H1 (cell line): ENCODE results near the gene SNTG2. TPM values are rescaled to one million over a fixed set of nuclear protein-coding genes. Genes with fewer than 3 reads are reported as not detected.

ENCODE experiments used
- CTCF ChIA-PET: fragments of 300-600 bp; sonication (Branson Sonifier 250); formaldehyde crosslinking; loops from one replicate; lab custom pipeline; 2021; ENCODE audit not compliant: partially characterized antibody; lab: Charles Lee
- POLR2A ChIA-PET: fragments of 300-600 bp; sonication (Branson Sonifier 250); formaldehyde crosslinking; loops from one replicate; lab custom pipeline; 2021; ENCODE audit warnings: inconsistent platforms; ENCODE audit not compliant: partially characterized antibody; lab: Charles Lee
- DNase-seq, 2 experiments: peaks; one replicate each; pipeline versions ENCODE4 v3.0.0 to v3.0.0-alpha.2; 2010 to 2022; ENCODE audit warnings: low spot score in 2 of 2, low read depth in 1 of 2, mixed read lengths in 1 of 2
- FAIRE-seq: peaks from 2 replicates; lab custom pipeline; 2011; peaks lifted over from hg19 to GRCh38; lab: Jason Lieb, UNC
- H2AFZ ChIP-seq: 2 replicates; pipeline ENCODE4 v1.8.1; 2012; ENCODE audit warnings: low read length, inconsistent platforms
- H2AK5ac ChIP-seq: 2 replicates; pipeline ENCODE4 v1.6.1; 2013; ENCODE audit warnings: low read depth, low read length
- H2BK120ac ChIP-seq: replicated peaks from 2 replicates; pipeline ENCODE3; 2013; ENCODE audit warnings: low read depth, low read length, inconsistent platforms
- H2BK12ac ChIP-seq: 2 replicates; pipeline ENCODE4 v1.6.1; 2013; ENCODE audit warnings: low read depth, low read length
- H2BK15ac ChIP-seq: 2 replicates; pipeline ENCODE4 v1.6.1; 2013; ENCODE audit warnings: low read length
- H2BK20ac ChIP-seq: 2 replicates; pipeline ENCODE4 v1.6.1; 2013; ENCODE audit warnings: low read length
- H2BK5ac ChIP-seq: 2 replicates; pipeline ENCODE4 v1.6.1; 2013; ENCODE audit warnings: low read depth, low read length
- H3K14ac ChIP-seq: 2 replicates; pipeline ENCODE4 v1.6.1; 2013; ENCODE audit warnings: inconsistent platforms; ENCODE audit not compliant: insufficient read length
- H3K18ac ChIP-seq: 2 replicates; pipeline ENCODE4 v1.6.1; 2013; ENCODE audit warnings: low read length; ENCODE audit errors: extremely low read depth
- H3K23ac ChIP-seq: 2 replicates; pipeline ENCODE4 v1.6.1; 2013; ENCODE audit warnings: inconsistent platforms; ENCODE audit not compliant: insufficient read length
- H3K23me2 ChIP-seq: 2 replicates; pipeline ENCODE4 v1.6.1; 2013; ENCODE audit warnings: low read depth, low read length
- H3K27ac ChIP-seq: 2 replicates; pipeline ENCODE4 v1.6.1; 2011; ENCODE audit warnings: low read depth, low read length, inconsistent platforms
- H3K27me3 ChIP-seq, 4 experiments: replicated peaks in 1 of 4; 1 replicate in 1 of 4; 2 replicates in 3 of 4; pipeline versions ENCODE4 v1.6.1 to v1.8.1; 2011 to 2013; ENCODE audit warnings: low read length in 3 of 4, mild to moderate bottlenecking in 3 of 4, inconsistent platforms in 2 of 4, mixed read lengths in 2 of 4, moderate library complexity in 1 of 4; ENCODE audit not compliant: control insufficient read depth in 3 of 4, insufficient read depth in 3 of 4; ENCODE audit errors: extremely low read depth in 1 of 4
- H3K36me3 ChIP-seq, 4 experiments: 2 replicates each; pipeline versions ENCODE4 v1.6.1 to v1.8.1; 2011 to 2013; ENCODE audit warnings: mild to moderate bottlenecking in 4 of 4, low read length in 3 of 4, moderate library complexity in 2 of 4, control low read depth in 1 of 4, inconsistent platforms in 1 of 4; ENCODE audit not compliant: insufficient read depth in 4 of 4, control insufficient read depth in 2 of 4
- H3K4ac ChIP-seq: replicated peaks from 2 replicates; pipeline ENCODE3; 2013; ENCODE audit warnings: low read length, low read depth, mixed read lengths, inconsistent platforms; ENCODE audit not compliant: insufficient read length
- H3K4me1 ChIP-seq, 4 experiments: replicated peaks in 1 of 4; 1 replicate in 1 of 4; 2 replicates in 3 of 4; pipeline versions ENCODE4 v1.6.1 to v1.8.1; 2011 to 2013; ENCODE audit warnings: low read length in 3 of 4, inconsistent platforms in 2 of 4, mixed read lengths in 1 of 4; ENCODE audit not compliant: insufficient read depth in 4 of 4, control insufficient read depth in 3 of 4
- H3K4me2 ChIP-seq, 2 experiments: 2 replicates each; pipeline versions ENCODE4 v1.6.1 to v1.8.1; 2011 to 2013; ENCODE audit warnings: low read depth in 2 of 2, low read length in 2 of 2, control low read depth in 1 of 2, inconsistent platforms in 1 of 2, mild to moderate bottlenecking in 1 of 2; ENCODE audit not compliant: insufficient read depth in 1 of 2
- H3K4me3 ChIP-seq, 4 experiments: fragments of 200-600, 300-600 bp in 1 of 4; sonication (generic), shearing (Covaris generic), sonication (Bioruptor Twin) in 1 of 4; 2 replicates each; pipeline versions ENCODE4 v1.5.1 to v1.8.1; 2011 to 2016; ENCODE audit warnings: low read length in 4 of 4, low read depth in 3 of 4, control low read depth in 2 of 4, inconsistent platforms in 2 of 4, mild to moderate bottlenecking in 2 of 4, mixed read lengths in 1 of 4, moderate library complexity in 1 of 4; ENCODE audit not compliant: insufficient read depth in 2 of 4; ENCODE audit errors: extremely low read depth in 1 of 4
- H3K56ac ChIP-seq: replicated peaks from 2 replicates; pipeline ENCODE3; 2013; ENCODE audit warnings: low read depth, mild to moderate bottlenecking, mixed read lengths, low read length, inconsistent platforms; ENCODE audit not compliant: insufficient read length
- H3K79me1 ChIP-seq: 2 replicates; pipeline ENCODE4 v1.6.1; 2013; ENCODE audit warnings: low read depth, low read length, control low read depth
- H3K79me2 ChIP-seq, 2 experiments: 2 replicates each; pipeline versions ENCODE4 v1.6.1 to v1.8.1; 2012 to 2013; ENCODE audit warnings: low read length in 2 of 2, mild to moderate bottlenecking in 2 of 2, inconsistent platforms in 1 of 2; ENCODE audit not compliant: insufficient read depth in 2 of 2, control insufficient read depth in 1 of 2
- H3K9ac ChIP-seq, 4 experiments: replicated peaks in 1 of 4; 1 replicate in 1 of 4; 2 replicates in 3 of 4; pipeline versions ENCODE4 v1.6.1 to v1.8.1; 2011 to 2013; ENCODE audit warnings: low read depth in 3 of 4, low read length in 3 of 4, control low read depth in 2 of 4, mild to moderate bottlenecking in 2 of 4, moderate library complexity in 2 of 4, inconsistent platforms in 1 of 4; ENCODE audit errors: extremely low read depth in 1 of 4
- H3K9me3 ChIP-seq, 2 experiments: 2 replicates each; pipeline versions ENCODE4 v1.6.1 to v1.8.1; 2012 to 2013; ENCODE audit warnings: mild to moderate bottlenecking in 2 of 2, moderate library complexity in 2 of 2, control low read depth in 1 of 2, inconsistent platforms in 1 of 2, low read depth in 1 of 2, low read length in 1 of 2, mixed read lengths in 1 of 2; ENCODE audit not compliant: insufficient read depth in 2 of 2
- H4K20me1 ChIP-seq, 2 experiments: replicated peaks in 1 of 2; 2 replicates each; pipeline versions ENCODE3 to v1.8.1; 2011 to 2013; ENCODE audit warnings: inconsistent platforms in 2 of 2, low read length in 2 of 2, mild to moderate bottlenecking in 1 of 2; ENCODE audit not compliant: insufficient read depth in 2 of 2, control insufficient read depth in 1 of 2
- H4K5ac ChIP-seq: 2 replicates; pipeline ENCODE4 v1.6.1; 2013; ENCODE audit warnings: low read length, low read depth, mixed read lengths, inconsistent platforms; ENCODE audit not compliant: insufficient read length
- H4K8ac ChIP-seq: 2 replicates; pipeline ENCODE4 v1.8.0; 2013; ENCODE audit warnings: mild to moderate bottlenecking, moderate library complexity, low read length, inconsistent platforms; ENCODE audit not compliant: insufficient read depth; ENCODE audit errors: extremely low read depth
- H4K91ac ChIP-seq: replicated peaks from 2 replicates; pipeline ENCODE3; 2013; ENCODE audit warnings: low read length, mixed read lengths, inconsistent platforms; ENCODE audit not compliant: insufficient read length
- ATF3 ChIP-seq: IDR thresholded peaks from 2 replicates; pipeline ENCODE4 v1.6.1; 2011; ENCODE audit warnings: low read depth, mild to moderate bottlenecking, low read length; ENCODE audit not compliant: insufficient read depth
- EZH2 ChIP-seq: fragments of 200-600 bp; sonication (generic); IDR thresholded peaks from 2 replicates; pipeline ENCODE4 v1.7.1; 2012; ENCODE audit warnings: low read depth, mild to moderate bottlenecking, moderate library complexity, low read length, inconsistent platforms; ENCODE audit not compliant: severe bottlenecking
- JUN ChIP-seq: IDR thresholded peaks from 2 replicates; pipeline ENCODE4 v1.6.1; 2011; ENCODE audit warnings: low read depth, mild to moderate bottlenecking, improper control_type of control experiment, low read length
- KDM4A ChIP-seq: IDR thresholded peaks from one replicate; pipeline ENCODE4 v1.7.1; 2012; ENCODE audit warnings: low read depth, mild to moderate bottlenecking, moderate library complexity, low read length, inconsistent platforms; ENCODE audit not compliant: severe bottlenecking
- RAD21 ChIP-seq, 2 experiments: IDR thresholded peaks in 1 of 2; conservative IDR thresholded peaks in 1 of 2; 2 replicates each; pipeline ENCODE4 v1.6.1; 2011; ENCODE audit warnings: low read depth in 2 of 2, low read length in 2 of 2, improper control_type of control experiment in 1 of 2, inconsistent platforms in 1 of 2, mild to moderate bottlenecking in 1 of 2, moderate library complexity in 1 of 2
- SAP30 ChIP-seq: fragments of 300-600 bp; sonication (generic); IDR thresholded peaks from 2 replicates; pipeline ENCODE4 v1.7.1; 2012; ENCODE audit warnings: low read length, moderate library complexity, mild to moderate bottlenecking, inconsistent platforms; ENCODE audit not compliant: insufficient read depth, insufficient replicate concordance
- TAF7 ChIP-seq: optimal IDR thresholded peaks from 2 replicates; pipeline ENCODE3; 2011; ENCODE audit warnings: low read depth, mild to moderate bottlenecking, inconsistent platforms, low read length, moderate library complexity, borderline replicate concordance
- WGBS, 2 experiments: shearing (Covaris generic) in 1 of 2; methylation state at CpG; one replicate each; pipeline versions ENCODE4 v1.1.6 to v1.1.7; 2013 to 2015; ENCODE audit warnings: low lambda C conversion rate in 2 of 2, mixed read lengths in 2 of 2, inconsistent platforms in 1 of 2, low coverage in 1 of 2, missing lambda C conversion rate in 1 of 2; ENCODE audit not compliant: insufficient replicate concordance in 2 of 2, insufficient coverage in 1 of 2, insufficient read length in 1 of 2; ENCODE audit errors: extremely low coverage in 1 of 2, missing lambda C conversion rate in 1 of 2; 5-methylcytosine and 5-hydroxymethylcytosine counted together
- polyA plus RNA-seq, 7 experiments: library from polyadenylated mRNA; depleted of rRNA in 3 of 7; stranded (reverse) in 5 of 7; unstranded in 2 of 7; fragments of >200 nt in 5 of 7; fragments of 200-250 nt in 2 of 7; gene quantifications; 1 replicate in 5 of 7; 2 replicates in 1 of 7; 4 replicates in 1 of 7; pipeline versions ENCODE4 v1.2.1 to v1.2.3, GENCODE V29; 2011 to 2013; ENCODE audit warnings: missing spikeins in 2 of 7, mixed read lengths in 2 of 7
- total RNA-seq: library from RNA; stranded (reverse); fragmentation: NEBNext Ultra II Directional; extraction: Animal tissue kit (Norgen Biotek cat#: 25700); gene quantifications from 2 replicates; pipeline ENCODE4 v1.2.1, GENCODE V29; 2021
- TF ChIP-seq, protein P1 (sequence below): IDR thresholded peaks from 2 replicates; pipeline ENCODE4 v1.6.1; 2012; ENCODE audit warnings: low read length, inconsistent platforms

The SNTG2 gene
- total and polyA plus RNA-seq, 2 of the 8 experiments (the other 6 are each of a cell fraction or from before 2014, with no cell fraction given) = 6.6 to 18.1 TPM

DNA sequence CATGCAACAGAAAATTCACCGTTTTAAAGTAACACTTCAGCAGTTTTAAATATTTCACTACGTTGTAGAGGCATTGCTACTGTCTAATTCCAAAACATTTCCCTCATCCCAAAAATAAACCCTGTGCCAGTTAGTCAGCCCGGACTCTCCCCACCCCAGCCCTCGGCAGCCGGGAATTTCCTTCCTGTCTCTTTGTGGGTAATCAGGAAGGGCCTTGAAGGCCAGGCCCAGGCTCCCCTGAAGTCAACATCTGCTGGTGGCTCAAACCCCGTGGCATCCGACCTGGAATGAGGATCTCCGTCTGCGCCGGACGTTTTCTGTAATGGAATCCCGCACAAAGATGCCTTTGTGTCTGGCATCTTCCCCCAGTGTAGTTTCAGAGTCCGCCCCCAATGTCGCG is 219.6 kb downstream of the SNTG2 start:
- H3K9ac ChIP-seq = no peak overlapping the region
- H2BK12ac ChIP-seq = no peak overlapping the region
- H3K14ac ChIP-seq = no peak overlapping the region
- H3K56ac ChIP-seq = no peak overlapping the region
- CTCF ChIA-PET = no interaction called here
- H2BK120ac ChIP-seq = no peak overlapping the region
- no peak overlapping the region for H4K5ac ChIP-seq
- H3K4me2 ChIP-seq = no peak overlapping the region
- no peak overlapping the region for H3K27ac ChIP-seq
- no peaks in the 10 kb centered on the region for H3K79me1 ChIP-seq
- H3K23me2 ChIP-seq = no peaks in the 10 kb centered on the region
- POLR2A ChIA-PET = no interaction called here
- no peak overlapping the region for H2BK5ac ChIP-seq
- no peak overlapping the region for H3K23ac ChIP-seq
- no peak overlapping the region for H4K8ac ChIP-seq
- H3K4ac ChIP-seq = no peak overlapping the region
- no peaks in the 10 kb centered on the region for H3K79me2 ChIP-seq
- H2BK15ac ChIP-seq = no peak overlapping the region
- no peak overlapping the region for H4K91ac ChIP-seq
- peaks cover 5 to 58% (median 32%) of the 10 kb centered on the region in 4 experiments; a peak in 6 of 8 replicates for H3K36me3 ChIP-seq
- no peak overlapping the region for H2AFZ ChIP-seq
- H2AK5ac ChIP-seq = no peak overlapping the region
- no peaks in the 10 kb centered on the region for H3K27me3 ChIP-seq
- FAIRE-seq (no peak), DNase-seq (no peak)
- no peak overlapping the region for H2BK20ac ChIP-seq
- H3K18ac ChIP-seq = no peak overlapping the region
- H3K4me3 ChIP-seq = no peak overlapping the region
- no peaks in the 10 kb centered on the region for H3K4me1 ChIP-seq
- H4K20me1 ChIP-seq = no peaks in the 10 kb centered on the region
- WGBS, 2 experiments = 88% methylated on average over 15 of the region's 15 CpGs; no CpG with 5 or more reads in 1 of the 2 experiments
- no peak for TF ChIP-seq SAP30
- no peak for TF ChIP-seq TAF7
- no peak for TF ChIP-seq EZH2
- no peak for TF ChIP-seq JUN
- TF ChIP-seq, protein P1, sequence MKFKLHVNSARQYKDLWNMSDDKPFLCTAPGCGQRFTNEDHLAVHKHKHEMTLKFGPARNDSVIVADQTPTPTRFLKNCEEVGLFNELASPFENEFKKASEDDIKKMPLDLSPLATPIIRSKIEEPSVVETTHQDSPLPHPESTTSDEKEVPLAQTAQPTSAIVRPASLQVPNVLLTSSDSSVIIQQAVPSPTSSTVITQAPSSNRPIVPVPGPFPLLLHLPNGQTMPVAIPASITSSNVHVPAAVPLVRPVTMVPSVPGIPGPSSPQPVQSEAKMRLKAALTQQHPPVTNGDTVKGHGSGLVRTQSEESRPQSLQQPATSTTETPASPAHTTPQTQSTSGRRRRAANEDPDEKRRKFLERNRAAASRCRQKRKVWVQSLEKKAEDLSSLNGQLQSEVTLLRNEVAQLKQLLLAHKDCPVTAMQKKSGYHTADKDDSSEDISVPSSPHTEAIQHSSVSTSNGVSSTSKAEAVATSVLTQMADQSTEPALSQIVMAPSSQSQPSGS = no peak
- no peak for TF ChIP-seq ATF3
- no peak for TF ChIP-seq RAD21 (IDR thresholded peaks at IDR 0.05 in 1 of 2, conservative IDR thresholded peaks at IDR 0.05 in 1 of 2; ENCODE audit: low read depth in 2 of 2, low read length in 2 of 2)
- TF ChIP-seq KDM4A = no peak
- H3K9me3 ChIP-seq = peaks cover 49 to 50% of the 10 kb centered on the region in 2 experiments
